Activated gamma-delta T cell treated with anti-CD3 and anti-CD28 coated beads, Interleukin-2, amount 50 U/mL, for 16 hours (primary cell): Measurements from ENCODE around the gene TCF7.

Experiments
- DNase-seq: peaks from one replicate; pipeline ENCODE4 v3.0.0-alpha.2; 2020; ENCODE audit warnings: low read depth

Gene TCF7

GRCh38 chr5:134177369-134178095 lies 63.1 kb downstream of the TCF7 start:
- DNase-seq, result no peak

GRCh38 chr5:134178096-134178419 lies 63.6 kb downstream of the TCF7 start:
- no peak for DNase-seq

GRCh38 chr5:134183481-134183880 lies 69.0 kb downstream of the TCF7 start:
- DNase-seq, result no peak

- peak; percentile 63 for DNase-seq
Observed at GRCh38 chr5:134184155-134185135, 70.0 kb downstream of the TCF7 start.

GRCh38 chr5:134188092-134188491 lies 73.6 kb downstream of the TCF7 start:
- DNase-seq, result no peak

GRCh38 chr5:134189031-134189430 lies 74.5 kb downstream of the TCF7 start:
- no peak for DNase-seq

- no peak for DNase-seq
Observed at GRCh38 chr5:134195666-134196065, 81.2 kb downstream of the TCF7 start.
